Stimulated activated CD4-positive, alpha-beta T cell treated with anti-CD3 and anti-CD28 coated beads, Interleukin-12 subunit alpha, Interleukin-12 subunit beta, amount 100 ng/mL, for 48 hours (primary cell): ENCODE data around the gene C2orf15.
"Not testable (repeated sequence)": the region's sequence is repeated elsewhere in the genome, so short reads cannot be mapped to it uniquely, and the experiment has no call there.

Experiments used
- DNase-seq, 3 donors: peaks; one replicate each; pipeline ENCODE4 v3.0.0-alpha.2; 2020; ENCODE audit warnings: low read depth in 2 of 3, low spot score in 1 of 3

C2orf15 gene

DNA sequence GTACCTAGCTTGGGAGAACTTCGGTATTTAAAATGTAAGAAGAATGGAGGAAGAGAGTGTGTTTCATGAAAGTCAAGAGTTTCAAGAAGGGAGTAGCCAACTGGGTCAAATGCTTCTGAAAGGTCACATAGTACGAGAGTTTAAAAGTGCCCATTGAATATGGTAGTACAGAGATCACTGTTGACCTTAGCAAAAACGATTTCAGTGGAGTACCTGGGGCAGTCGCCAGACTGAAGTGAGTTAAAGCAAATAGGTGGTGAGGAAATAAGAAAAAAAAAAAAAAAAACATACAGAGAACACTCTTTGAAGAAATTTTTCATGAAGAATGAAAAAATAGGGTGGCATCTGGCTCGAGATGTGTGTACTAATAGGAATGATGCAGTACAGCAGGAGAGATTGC, 24.7 kb downstream of the C2orf15 start:
- DNase-seq = no peak

DNA sequence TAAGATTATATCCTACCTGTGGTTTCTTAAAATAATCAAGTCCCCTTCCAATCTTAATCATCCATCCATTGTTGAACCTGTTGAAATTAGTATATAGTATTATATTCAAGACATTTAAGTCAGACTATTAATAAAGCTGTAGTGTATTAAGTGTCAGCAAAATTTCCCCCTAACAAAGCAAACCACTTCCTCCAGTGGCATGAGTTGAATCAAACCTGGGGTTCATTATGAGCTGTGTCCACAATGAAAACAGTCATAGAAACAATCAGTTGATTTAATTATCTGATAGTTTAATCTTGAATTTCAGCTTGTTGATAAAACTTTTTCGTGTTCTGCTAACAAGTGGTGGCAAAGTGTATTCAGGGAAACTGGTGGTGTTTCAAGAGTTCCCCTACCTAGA, 28.0 kb downstream of the C2orf15 start:
- DNase-seq = no peak

DNA sequence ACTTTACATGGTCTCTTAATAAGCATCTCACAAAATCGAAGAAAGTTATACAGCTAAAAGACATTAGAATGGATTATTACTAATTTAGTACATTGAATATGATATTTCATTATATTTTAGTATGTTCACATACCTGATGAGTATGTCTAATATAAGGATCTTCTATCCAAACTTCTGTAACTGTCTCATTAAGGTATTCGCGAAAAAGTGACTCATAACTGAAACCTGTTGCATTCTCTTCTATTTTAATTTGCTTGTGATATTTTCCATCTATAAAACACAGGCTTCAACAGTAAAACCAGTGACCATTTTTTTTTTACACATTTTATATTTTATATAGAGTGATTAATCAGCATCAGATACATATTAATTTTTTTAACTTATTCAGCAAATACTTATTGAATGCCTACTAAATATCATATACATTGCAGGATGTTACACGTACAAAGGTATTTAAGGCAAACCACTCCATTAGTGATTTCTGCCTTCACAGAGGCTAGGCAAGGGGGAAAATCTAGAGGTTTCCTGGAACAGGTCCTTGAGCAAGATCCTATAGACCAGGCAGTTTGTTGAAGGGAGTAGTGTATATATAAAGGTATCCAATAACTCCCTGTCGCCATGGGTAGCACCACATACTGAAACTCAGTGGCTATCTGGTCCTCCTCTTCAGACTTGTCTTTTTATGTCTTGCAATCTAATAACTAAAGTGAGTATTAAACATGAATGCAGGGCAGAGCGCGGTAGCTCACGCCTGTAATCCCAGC, 30.1 kb downstream of the C2orf15 start:
- no peak for DNase-seq

DNA sequence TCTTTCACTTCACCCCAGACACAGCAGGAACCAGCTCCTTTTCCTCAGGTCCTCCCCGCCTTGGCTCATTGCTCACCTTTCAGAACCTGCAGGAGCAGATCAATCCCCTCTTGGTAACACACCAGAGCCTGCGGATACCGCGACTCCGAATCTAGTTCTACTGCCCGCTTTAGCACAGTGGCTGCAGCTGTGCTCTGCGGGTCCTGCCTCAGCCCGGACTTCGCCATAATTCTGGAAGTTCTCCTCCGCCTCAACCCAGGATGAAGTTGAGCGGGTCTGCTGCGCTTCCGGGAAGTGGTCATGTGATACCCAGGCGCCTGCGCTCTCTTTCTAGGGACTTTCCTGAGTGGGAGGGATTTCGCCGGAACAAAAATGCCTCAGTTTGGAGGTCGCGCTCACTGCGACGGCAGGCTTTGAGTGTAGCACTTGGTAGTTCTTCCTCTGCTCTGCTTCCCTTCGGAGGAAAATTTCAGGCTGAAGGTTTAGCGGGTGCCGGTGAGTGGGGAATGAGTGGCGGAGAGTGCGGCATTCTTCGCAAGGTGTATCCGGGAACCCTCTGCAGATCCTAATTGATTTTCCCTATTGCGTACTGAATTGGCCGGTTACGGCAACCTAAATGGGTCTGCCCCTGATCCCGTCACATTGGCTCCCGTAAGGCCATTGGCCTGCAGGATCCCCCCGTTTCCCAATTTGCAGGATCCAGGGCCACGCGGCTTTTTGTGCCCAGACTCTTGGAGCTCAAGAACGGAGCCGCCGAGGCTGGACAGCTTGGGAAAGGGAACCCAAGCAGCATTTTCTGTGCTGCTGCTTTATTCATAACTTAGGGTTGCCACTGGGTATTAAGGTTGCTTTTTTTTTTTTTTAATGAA, 39.5 kb downstream of the C2orf15 start, which contains the start of the genes MITD1 and MRPL30:
TSS of gene MITD1 (minus strand) at position 304 of the 869 bp plus-strand sequence. CDS start at position 227, 77 bp downstream.
TSS of gene MRPL30 (plus strand) at position 430 of the 869 bp plus-strand sequence. CDS start 5,020 bp downstream, outside the sequence.
- DNase-seq = peak; percentile 81 to 87 (median 85)

DNA sequence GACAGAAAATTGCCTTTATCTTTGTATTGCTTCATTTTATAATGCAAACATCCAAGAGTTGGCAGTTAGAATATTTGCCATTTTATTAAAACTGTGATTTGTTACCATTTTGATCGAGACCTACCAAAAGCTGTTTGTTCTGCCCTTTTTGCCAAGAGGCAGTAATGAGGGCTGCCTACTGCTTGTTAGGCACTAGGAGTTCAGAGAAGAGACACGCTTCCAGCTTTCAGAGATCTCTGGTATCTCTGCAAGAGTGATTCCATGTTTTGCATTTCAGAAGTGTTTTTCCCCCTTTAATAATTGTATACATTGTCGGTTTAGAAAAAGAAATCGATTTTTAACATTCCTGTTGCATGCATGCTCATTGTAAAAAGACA, 40.1 kb downstream of the C2orf15 start:
- DNase-seq = no peak

DNA sequence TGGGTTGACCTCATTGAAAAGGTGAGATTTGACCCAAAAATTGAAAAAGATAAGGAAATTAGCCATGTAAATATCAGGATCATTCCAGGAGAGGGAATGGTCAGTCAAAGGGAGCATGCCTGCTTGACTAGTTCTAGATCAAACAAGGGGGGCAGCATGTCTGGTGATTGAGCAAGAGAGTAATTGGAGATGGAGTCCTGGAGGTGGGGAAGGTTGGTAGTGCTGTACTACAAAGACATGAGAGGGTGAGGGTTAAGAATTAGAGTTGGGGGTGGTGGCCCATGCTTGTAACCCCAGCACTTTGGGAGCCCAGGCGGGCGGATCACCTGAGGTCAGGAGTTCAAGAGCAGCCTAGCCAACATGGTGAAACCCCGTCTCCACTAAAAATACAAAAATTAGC, 41.5 kb downstream of the C2orf15 start:
- no peak for DNase-seq

DNA sequence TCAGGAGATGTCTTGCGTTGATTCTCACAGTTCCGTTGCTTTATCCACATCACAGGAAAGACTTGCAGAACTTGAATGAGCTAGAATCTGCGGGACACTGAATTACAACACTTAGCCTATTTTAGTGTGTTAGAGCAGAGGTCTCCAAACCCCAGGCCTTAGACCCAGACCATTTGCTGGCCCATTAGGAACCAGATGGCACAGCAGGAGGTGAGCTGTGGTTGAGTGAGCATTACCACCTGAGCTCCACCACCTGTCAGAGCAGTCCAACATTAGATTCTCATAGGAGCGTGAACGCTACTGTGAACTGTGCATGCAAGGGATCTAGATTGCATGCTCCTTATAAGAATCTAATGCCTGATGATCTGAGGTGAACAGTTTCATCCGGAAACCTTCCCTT, 43.3 kb downstream of the C2orf15 start:
- DNase-seq = no peak

DNA sequence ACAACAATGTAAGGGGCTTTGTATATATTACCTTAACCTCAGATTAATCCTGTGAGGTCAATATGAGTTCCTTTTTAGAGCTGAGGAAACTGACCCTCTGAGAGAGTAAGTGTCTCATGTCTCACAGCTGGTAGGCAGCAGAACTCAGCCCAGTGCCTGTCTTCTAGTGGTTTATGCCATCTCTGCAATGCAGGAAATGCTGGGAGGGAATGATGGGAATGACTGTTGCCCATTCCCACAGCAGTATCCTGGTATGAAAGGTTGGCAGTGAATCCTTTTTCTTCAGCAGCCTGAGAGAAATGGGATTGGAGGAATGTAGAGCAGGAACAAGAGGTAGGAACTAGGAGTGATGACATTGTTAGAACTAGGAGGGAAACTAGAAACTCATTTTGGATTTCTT, 45.5 kb downstream of the C2orf15 start:
- DNase-seq = no peak

DNA sequence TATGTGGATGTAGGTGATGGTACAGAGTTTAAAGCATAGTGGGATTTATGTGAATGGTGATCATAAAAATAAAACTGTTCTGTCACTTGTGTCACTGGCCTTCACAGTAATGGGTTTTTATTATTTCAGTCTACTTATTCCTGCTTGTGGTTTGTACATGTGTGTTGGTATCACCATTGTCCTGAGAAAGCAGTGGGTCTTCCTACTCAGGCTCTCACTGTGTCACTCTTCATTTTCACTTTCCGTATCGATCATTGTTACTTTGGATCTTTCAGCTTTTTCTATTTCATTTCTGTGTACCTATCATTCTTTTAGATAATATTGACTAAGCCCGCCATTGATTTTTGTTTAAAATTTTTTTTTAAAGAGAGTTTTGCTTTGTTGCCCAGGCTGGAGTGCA, 46.9 kb downstream of the C2orf15 start:
- no peak for DNase-seq

DNA sequence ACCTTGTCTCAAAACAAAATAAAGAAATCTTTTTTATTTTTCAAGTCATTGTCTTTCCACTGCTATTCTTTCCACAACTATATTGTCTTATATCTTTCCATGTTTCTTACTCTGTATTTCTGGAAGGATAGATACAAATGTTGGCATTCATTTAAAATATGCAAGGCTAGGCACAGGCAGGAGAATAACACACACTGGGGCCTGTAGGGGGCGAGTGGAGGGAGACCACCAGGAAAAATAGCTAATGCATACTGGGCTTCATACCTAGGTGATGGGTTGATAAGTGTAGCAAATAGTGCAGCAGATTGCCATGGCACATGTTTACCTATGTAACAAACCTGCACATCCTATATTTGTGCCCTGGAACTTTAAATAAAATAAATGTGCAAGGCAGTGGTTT, 49.0 kb downstream of the C2orf15 start:
- no peak for DNase-seq

DNA sequence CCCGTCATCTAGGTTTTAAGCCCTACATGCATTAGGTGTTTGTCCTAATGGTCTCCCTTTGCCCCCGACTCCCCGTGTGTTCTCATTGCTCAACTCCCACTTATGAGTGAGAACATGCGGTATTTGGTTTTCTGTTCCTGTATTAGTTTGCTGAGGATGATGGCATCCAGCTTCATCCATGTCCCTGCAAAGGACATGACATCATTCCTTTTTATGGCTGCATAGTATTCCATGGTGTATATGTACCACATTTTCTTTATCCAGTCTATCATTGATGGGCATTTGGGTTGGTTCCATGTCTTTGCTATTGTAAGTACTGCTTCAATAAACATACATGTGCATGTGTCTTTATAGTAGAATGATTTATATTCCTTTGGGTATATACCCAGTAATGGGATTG, 50.9 kb downstream of the C2orf15 start:
- not testable (repeated sequence) for DNase-seq

DNA sequence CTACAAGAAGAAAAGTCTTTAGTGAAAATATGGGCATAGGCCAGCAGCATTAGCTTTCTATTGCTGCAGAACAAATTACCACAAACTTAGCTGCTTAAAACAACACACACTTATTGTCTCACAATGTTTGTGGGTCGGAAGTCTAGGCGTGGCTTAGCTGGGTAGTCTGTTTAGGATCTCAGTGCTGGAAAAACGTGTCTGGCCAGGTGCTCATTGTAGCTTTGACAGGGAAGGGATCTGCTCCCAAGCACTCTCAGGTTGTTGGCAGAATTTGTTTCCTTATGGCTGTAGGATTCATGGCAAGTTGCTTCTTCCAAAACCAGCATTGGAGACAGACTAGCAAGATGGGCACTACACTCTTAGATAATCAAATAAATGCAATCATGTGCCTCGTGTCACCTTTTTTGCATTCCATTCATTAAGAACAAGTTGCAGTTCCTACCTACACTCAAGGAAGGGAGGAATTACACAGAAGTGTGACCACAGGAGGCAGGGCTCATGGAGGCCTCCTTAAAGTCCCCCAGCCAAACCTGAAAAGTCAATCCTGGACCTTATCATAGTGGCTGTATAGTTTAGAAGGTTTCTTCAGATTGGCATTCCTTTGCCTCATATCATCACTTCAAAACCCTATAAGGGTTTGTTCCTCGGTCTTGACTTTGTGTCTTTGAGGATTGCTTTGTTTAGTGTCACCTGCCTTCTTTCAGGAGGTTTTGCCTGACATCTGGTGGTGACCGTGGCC, 56.8 kb downstream of the C2orf15 start:
- DNase-seq = no peak

DNA sequence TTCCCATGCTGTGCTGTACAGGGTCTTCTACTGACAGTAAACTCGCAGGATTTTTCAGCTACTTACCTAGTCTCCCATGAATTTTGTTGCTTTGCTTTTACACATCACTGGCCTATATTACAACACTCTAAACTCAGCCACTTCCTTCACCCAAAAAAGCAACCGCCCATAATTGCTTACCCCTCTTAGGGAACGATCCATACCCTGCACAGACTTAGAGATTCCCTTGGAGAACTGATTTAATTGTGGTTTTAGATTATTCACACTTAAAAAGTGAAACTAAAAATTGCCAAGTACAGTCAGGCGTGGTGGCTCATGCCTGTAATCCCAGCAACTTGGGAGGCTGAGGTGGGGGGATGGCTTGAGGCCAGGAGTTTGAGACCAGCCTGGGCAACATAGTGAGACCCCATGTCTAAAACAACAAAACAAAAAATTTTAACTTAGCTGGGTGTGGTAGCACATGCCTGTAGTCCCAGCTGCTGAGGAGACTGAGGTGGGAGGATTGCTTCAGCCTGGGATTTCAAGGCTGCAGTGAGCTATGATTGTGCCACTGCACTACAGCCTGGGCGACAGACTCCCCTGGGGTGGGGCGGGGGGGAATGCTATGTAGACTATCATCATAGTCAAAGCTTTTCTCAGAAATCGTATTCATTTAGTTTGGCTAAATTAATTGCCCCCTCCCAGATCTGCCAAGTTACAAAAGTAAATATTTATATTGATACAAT, 58.7 kb downstream of the C2orf15 start:
- DNase-seq = no peak
